ENCODE data around the gene ACTL9. TPM values are rescaled to one million over a fixed set of nuclear protein-coding genes. Genes with fewer than 3 reads are reported as not detected.

Gene ACTL9
- total and polyA plus RNA-seq, 2 donors (not counting 1 experiment from before 2014, with no cell fraction given): not detected

GRCh38 chr19:8682931-8683330, 15.7 kb downstream of the ACTL9 start:
- no peak overlapping the region for H3K4me2 ChIP-seq (replicated peaks; ENCODE audit: low read depth, low read length, poor library complexity, severe bottlenecking)
- intact Hi-C loops (cut with micrococcal nuclease): no loop called here
- H3K9ac ChIP-seq (ENCODE audit: low read length): no peak overlapping the region
- Mint-ChIP-seq H3K9me3 (ENCODE audit: insufficient read depth) (peaks cover 5% of the 10 kb centered on the region), H3K27me3 (peaks cover 13% of the 10 kb centered on the region), H3K4me1 (no peaks in the 10 kb centered on the region), H3K4me3 (no peak overlapping the region), H3K27ac (no peak overlapping the region)
- H3K27me3 ChIP-seq (replicated peaks in 1 of 4; ENCODE audit: control extremely low read depth in 1 of 4, control insufficient read depth in 3 of 4, insufficient read depth in 4 of 4, low read length in 3 of 4): peaks cover 0 to 7% (median 0%) of the 10 kb centered on the region in 4 experiments
- H3K79me2 ChIP-seq (ENCODE audit: control insufficient read depth, insufficient read depth, low read length): no peaks in the 10 kb centered on the region
- DNase-seq: no peak
- CTCF ChIA-PET: no interaction called here
- H3K9me3 ChIP-seq (ENCODE audit: control extremely low read depth in 1 of 3, control insufficient read depth in 2 of 3, insufficient read depth in 1 of 3, low read length in 2 of 3): peaks cover 0 to 5% (median 0%) of the 10 kb centered on the region in 3 donors
- H3K27ac ChIP-seq (ENCODE audit: low read length in 2 of 2): no peak overlapping the region
- no peak overlapping the region for H2AFZ ChIP-seq (ENCODE audit: insufficient read depth, low read depth, low read length, poor library complexity, severe bottlenecking)
- no peak overlapping the region for H3K4me3 ChIP-seq (ENCODE audit: control extremely low read depth in 1 of 5, extremely low read depth in 1 of 5, insufficient read depth in 1 of 5, low read depth in 2 of 5, low read length in 4 of 5)
- no peaks in the 10 kb centered on the region for H4K20me1 ChIP-seq (ENCODE audit: control insufficient read depth, insufficient read depth, low read length, poor library complexity, severe bottlenecking)
- WGBS (ENCODE audit: insufficient coverage): 88% methylated on average over 1 of the region's 1 CpG
- TF ChIP-seq CTCF (IDR thresholded peaks at IDR 0.05) (no peak), EZH2 (IDR thresholded peaks at IDR 0.05; ENCODE audit: borderline replicate concordance, insufficient read depth, low read depth, low read length, poor library complexity, severe bottlenecking) (no peak)
- ATAC-seq (ENCODE audit: low read depth): no peak
- POLR2A ChIA-PET: no interaction called here
- H3K36me3 ChIP-seq (replicated peaks in 1 of 2; ENCODE audit: control extremely low read depth in 1 of 2, control insufficient read depth in 1 of 2, extremely low read depth in 1 of 2, insufficient read depth in 2 of 2, low read length in 1 of 2): no peaks in the 10 kb centered on the region
- no peaks in the 10 kb centered on the region for H3K4me1 ChIP-seq (ENCODE audit: control insufficient read depth in 2 of 2, insufficient read depth in 2 of 2, low read length in 2 of 2)

DNA sequence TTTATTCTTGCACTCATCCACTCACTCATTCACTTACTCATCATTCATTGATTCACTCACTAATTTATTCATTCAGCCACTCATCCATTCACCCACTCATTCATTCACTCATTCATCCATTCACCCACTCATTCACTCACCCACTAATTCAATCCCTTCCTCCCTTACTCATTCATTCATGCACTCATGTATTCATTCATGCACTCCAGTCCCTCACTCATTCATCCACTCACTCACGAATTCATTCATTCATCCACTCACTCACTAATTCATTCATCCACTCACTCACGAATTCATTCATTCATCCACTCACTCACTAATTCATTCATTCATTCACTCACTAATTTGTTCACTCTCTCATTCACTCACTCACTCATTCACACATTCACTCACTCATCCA, 16.1 kb downstream of the ACTL9 start:
- H3K4me3 Mint-ChIP-seq: no peak overlapping the region
- H3K4me1 Mint-ChIP-seq: no peaks in the 10 kb centered on the region
- H3K9me3 Mint-ChIP-seq (ENCODE audit: insufficient read depth): peaks cover 5% of the 10 kb centered on the region
- H4K20me1 ChIP-seq (ENCODE audit: control insufficient read depth, insufficient read depth, low read length, poor library complexity, severe bottlenecking): no peaks in the 10 kb centered on the region
- TF ChIP-seq EZH2 (IDR thresholded peaks at IDR 0.05; ENCODE audit: borderline replicate concordance, insufficient read depth, low read depth, low read length, poor library complexity, severe bottlenecking) (no peak), CTCF (IDR thresholded peaks at IDR 0.05) (no peak)
- H3K4me1 ChIP-seq (ENCODE audit: control insufficient read depth in 2 of 2, insufficient read depth in 2 of 2, low read length in 2 of 2): no peaks in the 10 kb centered on the region
- H3K27ac ChIP-seq (ENCODE audit: low read length in 2 of 2): no peak overlapping the region
- H3K9ac ChIP-seq (ENCODE audit: low read length): no peak overlapping the region
- peaks cover 16% of the 10 kb centered on the region for H3K27me3 Mint-ChIP-seq
- ChIA-PET POLR2A (no interaction called here), CTCF (no interaction called here)
- ATAC-seq (ENCODE audit: low read depth) (no peak), DNase-seq (no peak)
- intact Hi-C loops (cut with micrococcal nuclease): no loop called here
- H2AFZ ChIP-seq (ENCODE audit: insufficient read depth, low read depth, low read length, poor library complexity, severe bottlenecking): no peak overlapping the region
- H3K4me2 ChIP-seq (replicated peaks; ENCODE audit: low read depth, low read length, poor library complexity, severe bottlenecking): no peak overlapping the region
- peaks cover 0 to 6% (median 0%) of the 10 kb centered on the region in 3 donors for H3K9me3 ChIP-seq (ENCODE audit: control extremely low read depth in 1 of 3, control insufficient read depth in 2 of 3, insufficient read depth in 1 of 3, low read length in 2 of 3)
- 67% methylated on average over 2 of the region's 2 CpGs for WGBS (ENCODE audit: insufficient coverage)
- no peaks in the 10 kb centered on the region for H3K36me3 ChIP-seq (replicated peaks in 1 of 2; ENCODE audit: control extremely low read depth in 1 of 2, control insufficient read depth in 1 of 2, extremely low read depth in 1 of 2, insufficient read depth in 2 of 2, low read length in 1 of 2)
- H3K27me3 ChIP-seq (replicated peaks in 1 of 4; ENCODE audit: control extremely low read depth in 1 of 4, control insufficient read depth in 3 of 4, insufficient read depth in 4 of 4, low read length in 3 of 4): peaks cover 0 to 7% (median 0%) of the 10 kb centered on the region in 4 experiments
- H3K79me2 ChIP-seq (ENCODE audit: control insufficient read depth, insufficient read depth, low read length): no peaks in the 10 kb centered on the region
- H3K27ac Mint-ChIP-seq: no peak overlapping the region
- no peak overlapping the region for H3K4me3 ChIP-seq (ENCODE audit: control extremely low read depth in 1 of 5, extremely low read depth in 1 of 5, insufficient read depth in 1 of 5, low read depth in 2 of 5, low read length in 4 of 5)

Measured in B cell (primary cell).